Cardiac fibroblast (primary cell): ENCODE measurements around the gene KCNAB1.

Source experiments
- DNase-seq, 2 donors: peaks; one replicate each; pipeline versions ENCODE4 v3.0.0 to v3.0.0-alpha.2; 2010; ENCODE audit warnings: low read depth in 2 of 2
- H3K4me3 ChIP-seq, 2 donors: replicated peaks in 1 of 2; 1 replicate in 1 of 2; 2 replicates in 1 of 2; pipeline ENCODE4 v1.5.1; 2011; ENCODE audit warnings: low read depth in 2 of 2, low read length in 2 of 2, mild to moderate bottlenecking in 2 of 2, moderate library complexity in 1 of 2
- TF ChIP-seq, protein P1 (sequence below): IDR thresholded peaks from one replicate; pipeline ENCODE4 v1.5.1; 2011; ENCODE audit warnings: low read depth, mild to moderate bottlenecking, low read length, inconsistent platforms

Gene KCNAB1

GRCh38 chr3:156140001-156140595 lies 19.7 kb downstream of the KCNAB1 start:
- no peak for DNase-seq
- H3K4me3 ChIP-seq, result no peak overlapping the region
- TF ChIP-seq, protein P1, sequence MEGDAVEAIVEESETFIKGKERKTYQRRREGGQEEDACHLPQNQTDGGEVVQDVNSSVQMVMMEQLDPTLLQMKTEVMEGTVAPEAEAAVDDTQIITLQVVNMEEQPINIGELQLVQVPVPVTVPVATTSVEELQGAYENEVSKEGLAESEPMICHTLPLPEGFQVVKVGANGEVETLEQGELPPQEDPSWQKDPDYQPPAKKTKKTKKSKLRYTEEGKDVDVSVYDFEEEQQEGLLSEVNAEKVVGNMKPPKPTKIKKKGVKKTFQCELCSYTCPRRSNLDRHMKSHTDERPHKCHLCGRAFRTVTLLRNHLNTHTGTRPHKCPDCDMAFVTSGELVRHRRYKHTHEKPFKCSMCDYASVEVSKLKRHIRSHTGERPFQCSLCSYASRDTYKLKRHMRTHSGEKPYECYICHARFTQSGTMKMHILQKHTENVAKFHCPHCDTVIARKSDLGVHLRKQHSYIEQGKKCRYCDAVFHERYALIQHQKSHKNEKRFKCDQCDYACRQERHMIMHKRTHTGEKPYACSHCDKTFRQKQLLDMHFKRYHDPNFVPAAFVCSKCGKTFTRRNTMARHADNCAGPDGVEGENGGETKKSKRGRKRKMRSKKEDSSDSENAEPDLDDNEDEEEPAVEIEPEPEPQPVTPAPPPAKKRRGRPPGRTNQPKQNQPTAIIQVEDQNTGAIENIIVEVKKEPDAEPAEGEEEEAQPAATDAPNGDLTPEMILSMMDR, result no peak

- TF ChIP-seq, protein P1, result no peak
- H3K4me3 ChIP-seq, result no peak overlapping the region
- DNase-seq, result peak; percentile 42 to 57
Measured at GRCh38 chr3:156142702-156143101, 22.3 kb downstream of the KCNAB1 start.

DNA sequence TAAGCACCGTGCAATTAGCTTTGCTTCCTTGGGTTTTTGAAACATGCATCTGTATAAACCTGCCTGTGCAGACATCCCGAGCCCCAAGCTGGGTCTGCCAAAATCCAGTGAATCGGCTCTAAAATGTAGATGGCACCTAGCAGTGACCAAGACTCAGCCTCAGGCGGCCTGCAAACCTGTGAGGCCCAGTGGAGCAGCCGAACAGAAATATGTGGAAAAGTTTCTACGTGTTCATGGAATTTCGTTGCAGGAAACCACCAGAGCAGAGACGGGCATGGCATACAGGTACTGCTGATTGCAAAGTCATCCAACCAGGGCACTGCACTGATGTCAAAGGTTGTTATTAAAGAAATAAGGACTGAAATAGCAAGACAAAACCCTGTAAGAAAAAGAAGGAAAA lies 22.8 kb downstream of the KCNAB1 start:
- no peak overlapping the region for H3K4me3 ChIP-seq
- TF ChIP-seq, protein P1, result no peak
- DNase-seq, result no peak

DNA sequence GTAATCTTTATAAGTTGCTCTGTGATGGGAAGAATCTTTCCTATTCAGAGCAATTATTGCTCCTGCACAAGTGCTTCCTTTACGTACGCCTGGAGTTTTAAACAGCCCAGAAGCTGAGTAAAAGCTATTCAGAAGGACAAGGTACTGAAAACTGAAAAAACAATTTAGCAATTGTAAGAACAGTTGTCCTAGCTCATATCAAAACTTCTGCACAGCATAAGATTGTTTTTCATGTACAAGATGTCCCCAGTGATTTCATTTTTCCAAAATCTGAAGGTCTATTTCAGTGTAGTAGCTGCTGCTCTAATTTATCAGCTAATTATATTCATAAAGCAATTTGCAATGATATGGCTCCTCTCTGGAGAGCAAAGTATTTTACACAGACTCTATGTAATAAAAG lies 23.7 kb downstream of the KCNAB1 start:
- TF ChIP-seq, protein P1, result no peak
- no peak for DNase-seq
- no peak overlapping the region for H3K4me3 ChIP-seq

DNA sequence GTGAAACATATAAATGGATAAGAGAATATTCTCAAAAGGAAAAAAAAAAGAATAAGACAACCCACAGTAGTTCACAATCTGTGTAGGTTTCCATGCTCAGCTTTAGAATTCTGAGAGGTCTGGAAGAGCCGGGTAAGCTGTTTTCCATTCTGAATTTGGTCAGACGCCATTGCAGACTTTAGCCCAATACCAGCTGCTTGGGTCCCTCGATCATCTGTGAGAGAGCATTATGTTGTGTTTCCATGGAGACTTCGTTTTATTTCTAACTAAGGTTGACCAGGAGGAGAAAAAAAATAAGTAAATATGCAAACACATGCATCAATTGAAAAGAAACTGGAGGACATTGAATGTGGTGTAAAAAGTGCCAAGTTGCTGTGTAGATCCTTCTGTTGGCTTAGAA lies 25.5 kb downstream of the KCNAB1 start:
- DNase-seq, result no peak
- H3K4me3 ChIP-seq, result no peak overlapping the region
- TF ChIP-seq, protein P1, result no peak

GRCh38 chr3:156148345-156148945 lies 28.1 kb downstream of the KCNAB1 start:
- TF ChIP-seq, protein P1, result no peak
- H3K4me3 ChIP-seq, result no peak overlapping the region
- no peak for DNase-seq
